Stimulated activated CD8-positive, alpha-beta memory T cell treated with anti-CD3 and anti-CD28 coated beads, Interleukin-4, amount 100 ng/mL, for 4 hours (primary cell): ENCODE results near the gene KIF5C.

Experiments
- DNase-seq, 2 donors: peaks; one replicate each; pipeline ENCODE4 v3.0.0-alpha.2; 2020; ENCODE audit warnings: low read depth in 2 of 2, low spot score in 1 of 2

KIF5C gene

GRCh38 chr2:149039213-149039724 is 164.2 kb downstream of the KIF5C start:
- no peak for DNase-seq

- DNase-seq: peak in 1 of 2 donors; percentile 33
Observed at GRCh38 chr2:149040451-149040850, 165.4 kb downstream of the KIF5C start.

GRCh38 chr2:149041482-149041881 is 166.5 kb downstream of the KIF5C start:
- DNase-seq: no peak

GRCh38 chr2:149042881-149043280 is 167.9 kb downstream of the KIF5C start:
- DNase-seq: no peak

- no peak for DNase-seq
Observed at GRCh38 chr2:149044500-149044899, 169.5 kb downstream of the KIF5C start.

DNA sequence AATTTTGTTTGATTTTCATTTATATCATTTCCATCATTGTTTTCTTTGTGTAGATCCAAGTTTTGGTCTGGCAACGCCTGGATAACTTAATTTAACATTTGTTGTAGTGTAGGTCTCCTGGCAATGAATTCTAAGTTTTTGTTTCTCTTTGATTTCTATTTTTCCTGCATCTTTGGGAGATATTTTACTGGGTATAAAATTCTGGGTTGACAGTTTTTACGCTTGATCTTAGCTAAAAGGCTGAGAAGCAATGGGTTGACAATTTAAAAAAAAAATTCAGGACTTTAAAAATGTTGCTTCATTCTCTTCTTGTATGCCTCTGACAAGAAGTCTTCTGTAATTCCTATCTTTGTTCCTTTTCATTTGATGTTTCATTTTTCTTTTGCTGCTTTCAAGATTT is 172.1 kb downstream of the KIF5C start:
- no peak for DNase-seq

DNA sequence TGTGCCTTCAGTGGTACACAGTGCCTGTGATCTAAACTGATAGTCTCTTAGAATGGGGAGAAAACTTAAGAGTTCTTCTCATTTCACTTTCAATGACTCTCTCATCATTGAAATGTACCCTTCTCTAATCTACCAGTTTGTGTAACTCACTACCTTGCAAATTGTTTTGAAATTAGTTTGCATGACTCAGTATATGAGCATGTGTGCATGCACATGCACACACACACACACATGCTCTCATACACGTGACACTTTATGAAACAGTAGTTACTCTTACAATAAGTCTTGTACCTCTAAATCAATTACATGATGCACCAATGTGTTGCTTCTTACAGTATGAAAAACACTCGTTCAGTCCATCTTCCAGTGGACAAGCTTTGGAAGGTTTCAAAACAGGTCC is 174.1 kb downstream of the KIF5C start:
- DNase-seq: no peak

DNA sequence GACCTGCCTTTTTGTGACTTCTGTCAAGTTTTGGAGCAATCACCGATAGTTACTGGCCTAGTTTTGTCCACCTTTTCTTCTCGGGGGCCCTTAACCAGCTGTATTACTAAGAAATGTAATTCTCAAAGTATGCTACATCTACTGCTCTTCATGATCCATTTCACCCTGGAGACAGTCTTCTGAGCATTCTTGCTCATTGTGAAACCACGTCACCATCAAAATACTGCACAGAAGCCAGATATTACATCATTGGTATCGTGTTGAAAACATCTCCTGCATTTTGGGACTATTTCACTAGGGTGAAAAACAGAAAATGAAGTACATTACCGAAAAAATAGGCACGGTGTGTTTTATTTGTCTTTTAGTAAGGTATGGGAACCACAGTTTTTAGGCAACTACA is 175.2 kb downstream of the KIF5C start:
- DNase-seq: no peak

DNA sequence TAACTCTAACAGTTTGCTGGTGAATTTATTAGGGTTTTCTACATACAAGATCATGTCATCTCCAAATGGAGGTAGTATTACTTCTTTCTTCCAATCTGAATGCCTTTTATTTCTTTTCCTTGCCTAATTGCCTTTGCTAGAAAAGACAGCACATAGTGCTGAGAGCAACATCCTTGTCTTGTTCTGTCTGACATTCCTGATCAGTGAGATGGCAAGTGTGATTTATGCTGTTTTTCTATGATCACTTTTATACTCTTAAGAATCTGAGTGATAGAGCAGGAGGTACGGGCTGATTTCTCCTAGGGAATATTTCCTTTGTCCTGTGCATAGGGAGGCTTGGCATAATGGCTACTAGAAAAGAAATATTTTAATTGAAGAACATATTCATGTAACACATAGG is 180.7 kb downstream of the KIF5C start:
- no peak for DNase-seq

- no peak for DNase-seq
Observed at GRCh38 chr2:149056541-149057255, 181.7 kb downstream of the KIF5C start.

GRCh38 chr2:149057401-149057800 is 182.4 kb downstream of the KIF5C start:
- no peak for DNase-seq

DNA sequence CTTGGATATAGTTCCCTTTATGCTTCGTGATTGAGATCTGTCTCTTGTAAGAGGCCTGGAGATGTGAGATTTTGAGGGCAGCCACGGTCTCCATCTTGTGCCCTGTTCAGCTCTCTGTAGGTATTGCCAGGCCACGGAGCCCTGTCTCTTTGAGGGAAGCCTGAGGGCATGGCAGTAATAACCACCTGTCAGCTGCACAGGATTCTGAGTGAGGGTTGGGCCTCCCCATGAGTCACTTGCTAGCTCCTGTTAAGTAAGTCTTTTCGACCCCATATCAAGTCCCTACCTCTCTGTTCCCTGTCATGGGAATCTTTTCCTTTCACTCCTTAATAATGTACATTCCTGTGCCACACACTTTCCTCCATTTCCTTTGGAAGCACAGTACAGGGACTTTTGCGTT is 183.9 kb downstream of the KIF5C start:
- DNase-seq: no peak

GRCh38 chr2:149059822-149060221 is 184.8 kb downstream of the KIF5C start:
- DNase-seq: no peak

DNA sequence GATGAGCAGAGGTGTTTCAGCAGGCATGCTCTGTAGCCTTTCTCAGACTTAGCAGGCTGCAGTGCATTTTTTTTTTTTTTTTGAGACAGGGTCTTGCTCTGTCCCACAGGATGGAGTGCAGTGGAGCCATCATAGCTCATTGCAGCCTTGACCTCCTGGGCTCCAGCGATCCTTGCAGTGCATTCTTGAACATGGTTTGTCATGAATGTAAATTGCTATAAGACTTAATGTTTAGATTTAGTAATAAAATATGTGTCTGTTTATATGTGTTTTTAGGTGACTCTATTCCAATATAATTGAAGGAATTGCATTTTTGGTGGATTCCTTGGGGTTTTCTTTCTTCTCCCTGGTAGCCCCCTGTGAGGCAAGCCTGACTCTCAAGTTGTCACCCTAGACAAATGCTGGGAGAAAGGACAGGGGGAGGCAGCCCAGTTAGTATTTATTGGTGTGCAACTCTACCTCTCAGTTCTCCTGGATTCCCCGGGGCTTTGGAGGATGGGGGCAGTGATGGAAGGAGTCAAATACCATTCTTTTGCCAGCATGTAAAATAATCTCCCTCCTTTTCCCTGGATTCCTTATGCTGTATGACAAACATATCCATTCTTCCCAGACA is 186.2 kb downstream of the KIF5C start:
- DNase-seq: no peak

DNA sequence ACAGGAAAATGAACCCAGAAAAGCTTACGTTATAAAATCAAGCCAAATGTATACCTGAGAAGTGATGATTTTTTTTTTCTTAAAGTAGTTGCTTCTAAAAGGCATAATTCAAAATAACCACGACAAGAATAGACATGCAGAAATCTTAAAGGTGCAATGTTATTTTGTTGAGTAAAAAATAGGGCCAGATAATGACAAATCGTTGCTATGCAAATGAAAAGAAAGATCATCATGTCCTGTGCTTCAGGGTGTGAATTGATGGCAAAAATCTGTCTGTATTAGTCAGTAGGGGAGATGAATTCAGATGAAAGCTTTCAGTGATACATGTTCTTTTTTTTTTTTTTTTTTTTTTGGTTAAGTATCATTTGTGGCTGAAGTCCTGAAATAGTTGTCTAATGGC is 187.5 kb downstream of the KIF5C start:
- no peak for DNase-seq

DNA sequence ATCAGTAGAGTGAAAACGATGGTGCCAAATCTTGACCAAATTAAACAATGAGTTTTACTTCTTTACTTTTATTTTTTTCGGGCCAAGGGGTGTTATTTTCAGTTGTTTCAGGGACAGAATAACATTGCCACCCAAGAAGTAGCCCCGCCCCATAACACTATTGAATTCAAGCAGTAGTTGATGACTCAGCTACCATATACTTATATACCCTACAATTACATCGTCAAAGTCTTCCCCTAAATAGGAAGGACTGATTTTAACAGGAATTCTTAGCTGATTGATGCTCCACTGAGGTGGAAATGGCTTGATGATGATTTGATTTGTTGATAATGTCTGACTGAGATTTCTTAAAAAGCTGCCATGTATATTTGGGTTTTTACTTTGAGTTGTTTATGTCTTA is 188.2 kb downstream of the KIF5C start:
- DNase-seq: no peak

DNA sequence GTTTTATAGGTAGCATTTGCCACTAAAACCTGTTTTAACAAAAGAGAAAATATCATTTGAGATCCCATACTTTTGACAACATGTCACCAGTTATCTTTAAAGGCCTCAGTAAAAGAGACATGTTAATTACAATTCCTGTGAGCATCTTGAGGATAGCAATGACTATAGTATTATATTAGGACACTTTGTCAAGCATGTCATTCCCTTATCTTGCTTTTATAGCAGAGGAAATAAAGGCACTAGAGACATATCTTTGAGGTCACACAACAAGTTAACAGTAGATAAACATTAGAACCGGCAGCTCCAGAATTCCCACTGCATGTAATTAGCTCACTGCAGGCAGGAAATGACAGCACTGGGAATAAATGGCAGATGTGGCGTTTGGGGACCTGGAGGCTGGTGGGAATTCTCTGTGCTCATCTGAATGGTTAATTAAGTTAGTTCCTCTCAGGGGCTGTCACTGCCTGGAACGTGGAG is 189.4 kb downstream of the KIF5C start:
- no peak for DNase-seq

GRCh38 chr2:149064856-149065630 is 190.0 kb downstream of the KIF5C start:
- no peak for DNase-seq

DNA sequence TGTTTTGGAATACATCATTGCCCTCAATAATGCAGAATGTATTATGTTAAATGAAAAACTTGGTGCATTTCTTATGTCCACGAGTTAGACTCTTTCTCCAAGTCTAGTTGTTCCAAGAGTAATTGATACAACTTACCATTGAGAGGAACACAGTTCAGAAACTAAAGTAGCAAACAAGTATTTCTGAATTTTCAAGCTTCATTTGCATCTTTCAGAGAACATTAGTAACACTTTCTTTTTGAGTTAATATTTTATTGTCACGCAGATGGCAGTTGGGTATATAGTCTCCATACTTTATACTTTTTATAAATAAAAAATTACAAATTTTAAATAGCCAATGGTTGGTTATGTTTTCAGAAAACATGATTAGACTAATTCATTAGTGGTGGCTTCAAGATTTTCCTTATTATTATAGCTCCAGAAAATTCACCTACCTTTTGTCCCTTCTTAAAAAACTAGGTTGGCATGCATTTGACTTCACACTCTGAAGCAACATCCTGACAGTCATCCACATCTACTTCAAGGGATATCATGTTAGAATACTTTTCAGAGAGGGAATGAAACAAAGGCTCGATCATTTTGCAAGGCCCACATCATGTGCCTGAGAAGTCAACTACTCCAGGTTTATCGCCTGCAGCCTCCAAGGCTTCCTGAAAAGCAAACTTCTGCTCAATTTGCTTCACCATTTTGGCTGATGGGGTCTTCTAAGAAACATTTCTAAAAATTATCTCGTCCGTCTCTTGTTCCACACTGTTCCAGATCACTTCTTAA is 193.4 kb downstream of the KIF5C start:
- no peak for DNase-seq

GRCh38 chr2:149068996-149069888 is 194.2 kb downstream of the KIF5C start:
- DNase-seq: no peak
